HG03139 (cell line): ENCODE data around the gene C21orf58.

Source experiments
- ATAC-seq: cut with Tn5 transposase; IDR thresholded peaks from one replicate; pipeline ENCODE4 v1.9.1; 2021; ENCODE audit not compliant: unreplicated experiment

Gene C21orf58

DNA sequence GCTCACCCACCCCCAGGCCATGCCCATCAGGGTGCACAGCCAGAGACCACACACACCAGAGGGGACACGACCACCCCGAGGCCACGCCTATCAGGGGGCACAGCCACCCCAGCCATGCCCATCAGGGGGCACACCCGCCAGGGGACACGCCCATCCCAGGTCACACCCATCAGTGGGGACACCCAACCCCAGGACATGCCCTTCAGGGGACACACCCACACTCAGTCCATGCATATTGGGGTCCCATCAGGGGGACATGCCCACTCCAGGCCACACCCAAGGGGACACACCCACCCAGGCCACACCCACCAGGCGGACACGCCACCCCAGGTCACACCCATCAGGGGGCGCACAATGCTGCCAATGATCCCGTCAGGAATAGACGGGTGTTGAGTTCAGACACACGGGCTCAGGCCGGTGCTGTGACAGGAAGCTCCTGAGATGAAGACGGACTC, 59.0 kb downstream of the C21orf58 start:
- no peak for ATAC-seq

DNA sequence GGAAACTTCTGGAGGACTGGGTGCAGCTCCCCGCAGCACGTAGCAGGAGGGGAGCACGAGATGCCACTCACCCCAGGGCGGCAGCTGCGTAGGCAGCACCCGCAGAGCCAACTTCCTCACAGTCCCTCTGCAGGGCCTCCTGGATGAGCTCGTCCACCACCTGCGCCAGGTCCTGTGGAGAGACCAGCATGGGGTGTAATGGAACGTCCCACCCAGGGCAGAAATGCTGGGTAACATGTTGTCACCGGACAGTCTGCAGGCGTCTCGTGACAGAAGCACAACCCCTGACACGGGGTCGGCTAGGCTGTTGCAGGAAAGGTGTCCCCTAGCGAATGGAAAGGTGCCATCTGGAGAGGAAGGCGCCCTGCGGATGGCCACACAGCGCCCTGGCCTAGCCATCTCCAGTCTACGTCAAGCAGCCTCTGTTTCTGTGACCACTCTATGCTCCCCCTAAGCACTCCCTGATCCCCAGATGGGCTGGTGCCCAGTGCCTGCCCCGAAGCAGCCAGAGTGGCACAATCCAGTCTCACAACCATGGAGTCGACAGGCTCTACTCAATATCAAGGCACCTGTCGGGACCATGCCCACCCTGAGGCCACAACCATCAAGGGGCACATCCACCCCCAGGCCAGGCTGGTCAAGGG, 59.5 kb downstream of the C21orf58 start:
- ATAC-seq, result no peak

DNA sequence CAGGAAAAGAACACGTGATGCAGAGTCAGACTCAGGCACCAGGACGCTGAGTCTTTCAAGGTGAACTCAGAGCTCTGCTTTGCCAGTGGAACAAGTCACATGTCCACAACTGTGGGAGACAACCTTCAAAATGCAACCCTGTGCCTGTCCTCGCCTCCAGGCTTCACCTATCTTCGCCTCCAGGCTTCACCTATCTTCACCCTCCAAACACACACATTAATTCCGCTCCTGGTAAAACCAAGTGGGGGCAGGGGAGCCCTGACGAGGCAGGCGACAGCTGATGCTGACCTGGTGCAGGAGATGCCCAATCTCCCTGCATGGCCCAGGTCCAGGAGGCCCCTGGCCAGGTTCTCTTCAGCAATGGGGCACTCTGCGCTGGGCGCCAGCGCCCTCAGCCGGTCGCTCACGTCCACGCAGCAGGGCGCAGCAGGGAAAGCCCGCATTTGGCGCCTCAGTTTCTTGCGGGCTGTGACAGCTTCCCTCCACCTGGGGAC, 67.1 kb downstream of the C21orf58 start:
- no peak for ATAC-seq

DNA sequence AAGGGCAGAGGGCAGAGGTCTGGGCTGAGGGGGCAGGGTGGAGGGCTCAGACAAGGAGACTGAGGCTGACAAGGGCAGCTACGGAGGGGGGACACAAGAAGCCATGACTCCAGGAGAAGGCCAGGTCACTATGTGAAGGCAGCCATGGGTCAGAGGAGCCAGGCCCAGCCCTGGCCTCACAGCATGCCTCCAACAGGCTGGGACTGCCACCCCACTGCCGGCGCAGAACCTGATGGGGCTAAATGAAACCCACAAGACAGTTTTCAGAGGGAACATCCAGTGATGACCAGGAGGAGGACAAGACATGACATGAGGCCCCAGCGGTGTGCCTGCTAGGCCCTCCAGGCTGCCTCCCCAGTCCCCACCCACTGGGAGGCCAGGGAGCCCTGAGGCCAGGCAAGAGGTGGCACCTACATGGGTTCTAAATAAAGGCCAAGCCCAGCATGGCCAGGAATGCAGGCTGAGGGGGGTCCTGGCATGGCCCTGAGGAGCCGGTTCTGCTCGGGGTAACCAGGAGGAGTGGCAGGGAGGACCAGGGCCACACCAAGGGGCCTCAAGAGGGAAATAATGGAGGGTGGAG, 67.8 kb downstream of the C21orf58 start:
- no peak for ATAC-seq

DNA sequence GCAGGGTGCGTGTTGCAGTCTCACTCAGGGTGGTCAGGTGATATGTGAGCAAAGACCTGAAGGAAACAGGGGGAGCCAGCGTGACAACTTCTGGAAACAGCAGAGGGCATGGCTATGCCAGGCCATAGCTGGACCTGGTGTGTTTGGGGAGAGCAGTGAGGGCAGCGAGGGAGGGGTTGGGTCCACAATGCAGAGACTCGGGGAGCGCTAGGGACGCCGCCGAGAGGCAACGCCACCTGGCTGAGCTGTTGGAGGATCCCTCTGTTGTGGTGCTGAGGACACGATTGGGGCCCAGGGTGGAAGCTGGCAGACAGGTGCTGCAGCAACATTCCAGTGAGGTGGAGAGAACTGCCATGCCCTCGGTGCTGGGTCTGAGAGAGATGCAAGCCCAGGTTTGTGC, 68.5 kb downstream of the C21orf58 start:
- ATAC-seq, result no peak

DNA sequence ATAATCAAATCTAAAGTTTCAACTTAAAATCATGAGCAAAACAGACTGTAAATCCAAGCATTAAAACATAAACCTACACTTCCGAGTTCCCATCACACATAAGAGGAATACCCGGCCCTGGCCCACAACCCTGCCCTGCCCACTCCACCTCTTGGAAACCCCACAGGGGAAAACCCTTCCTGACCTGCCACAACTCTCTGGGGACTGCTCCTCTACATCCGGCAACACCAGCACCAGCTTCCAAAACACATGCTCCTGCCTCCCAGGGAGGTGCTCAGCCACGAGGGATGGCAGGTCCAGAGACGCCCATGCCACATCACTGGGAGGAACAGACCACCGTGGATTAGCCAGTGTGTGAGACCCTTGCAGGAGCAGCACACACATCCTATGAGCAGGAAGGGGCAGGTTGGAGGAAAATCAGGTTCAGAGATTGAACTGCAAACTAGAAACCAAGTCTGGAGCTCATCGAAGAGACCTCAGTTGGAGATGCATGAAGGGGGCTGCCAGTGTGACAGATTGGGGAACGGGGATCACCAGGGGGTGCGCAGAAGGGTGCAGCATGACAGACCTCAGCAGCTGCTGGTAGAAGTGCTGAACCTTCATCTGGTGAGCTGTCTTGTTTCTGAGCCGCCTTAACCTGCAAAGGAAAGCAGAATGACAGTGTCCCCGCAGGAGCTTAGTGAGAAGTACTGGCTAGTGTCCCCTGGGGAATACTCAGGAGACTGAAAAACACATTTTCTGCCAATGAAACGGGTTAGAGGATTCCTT, 69.3 kb downstream of the C21orf58 start:
- no peak for ATAC-seq

DNA sequence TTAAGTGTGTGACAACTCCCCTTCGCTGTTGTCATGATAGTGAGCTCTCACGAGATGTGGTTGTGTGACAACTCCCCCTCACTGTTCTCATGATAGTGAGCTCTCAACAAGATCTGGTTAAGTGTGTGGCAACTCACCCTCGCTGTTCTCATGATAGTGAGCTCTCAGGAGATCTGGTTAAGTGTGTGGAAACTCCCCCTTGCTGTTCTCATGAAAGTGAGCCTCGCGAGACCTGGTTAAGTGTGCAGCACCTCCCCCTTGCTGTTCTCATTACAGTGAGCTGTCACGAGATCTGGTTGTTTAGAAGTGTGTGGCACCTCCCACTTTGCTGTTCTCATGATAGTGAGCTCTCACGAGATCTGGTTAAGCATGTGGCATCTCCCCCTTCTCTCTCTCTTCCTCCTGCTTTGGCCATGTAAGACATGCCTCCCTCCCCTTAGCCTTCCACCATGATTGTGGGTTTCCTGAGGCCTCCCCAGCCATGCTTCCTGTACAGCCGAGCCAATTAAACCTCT, 70.0 kb downstream of the C21orf58 start:
- no peak for ATAC-seq

DNA sequence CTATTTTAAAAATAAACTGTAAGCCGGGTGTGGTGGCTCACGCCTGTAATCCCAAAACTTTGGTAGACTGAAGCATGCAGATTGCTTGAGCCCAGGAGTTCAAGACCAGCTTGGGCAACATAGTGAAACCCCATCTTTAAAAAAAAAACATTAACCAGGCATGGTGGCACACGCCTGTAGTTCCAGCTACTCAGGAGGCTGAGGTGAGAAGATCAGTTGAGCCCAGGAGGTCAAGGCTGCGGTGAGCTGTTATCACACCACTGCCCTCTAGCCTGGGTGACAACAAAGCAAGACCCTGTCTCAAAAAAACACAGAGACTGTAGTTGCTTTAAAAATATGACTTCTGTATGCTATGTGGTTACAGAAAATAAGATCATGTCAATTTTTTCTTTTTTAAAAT, 70.8 kb downstream of the C21orf58 start:
- no peak for ATAC-seq
